ENCODE data around the gene ITCH. TPM values are rescaled to one million over a fixed set of nuclear protein-coding genes. Genes with fewer than 3 reads are reported as not detected.
A peak's percentile ranks its signal among the peaks of the same experiment; 100 is the strongest.

The ITCH gene
- total RNA-seq, 6 experiments from 2014 or later = 55.0 to 63.3 (median 59.1) TPM

DNA sequence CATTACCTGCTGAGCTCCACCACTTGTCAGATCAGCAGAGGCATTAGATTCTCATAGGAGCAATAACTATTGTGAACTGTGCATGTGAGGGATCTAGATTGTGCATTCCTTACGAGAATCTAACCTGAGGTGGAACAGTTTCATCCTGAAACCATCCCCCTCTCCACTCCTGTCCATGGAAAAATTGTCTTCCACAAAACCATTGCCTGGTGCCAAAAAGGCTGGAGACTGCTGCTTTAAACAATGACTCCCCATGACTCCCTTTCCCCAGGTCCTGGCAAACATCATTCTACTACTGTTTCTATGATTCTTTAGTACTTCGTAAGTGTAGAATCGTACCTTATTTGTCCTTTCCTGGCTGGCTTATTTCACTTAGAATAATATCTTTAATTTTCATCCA, 143.4 kb downstream of the ITCH start:
- DNase-seq = no peak
- H3K27ac Mint-ChIP-seq = no peak overlapping the region
- H3K36me3 Mint-ChIP-seq (ENCODE audit: low read depth) = 0 out of 2 replicates have a peak, but pooled peaks cover 15% of the 10 kb centered on the region
- no peaks in the 10 kb centered on the region for H3K9me3 Mint-ChIP-seq
- H3K4me3 Mint-ChIP-seq = no peak overlapping the region
- H3K27me3 Mint-ChIP-seq (ENCODE audit: insufficient read depth) = no peaks in the 10 kb centered on the region; the same call in 1 of the 2 replicates
- no peaks in the 10 kb centered on the region for H3K4me1 Mint-ChIP-seq (ENCODE audit: low read depth)
- TF ChIP-seq, protein P1, sequence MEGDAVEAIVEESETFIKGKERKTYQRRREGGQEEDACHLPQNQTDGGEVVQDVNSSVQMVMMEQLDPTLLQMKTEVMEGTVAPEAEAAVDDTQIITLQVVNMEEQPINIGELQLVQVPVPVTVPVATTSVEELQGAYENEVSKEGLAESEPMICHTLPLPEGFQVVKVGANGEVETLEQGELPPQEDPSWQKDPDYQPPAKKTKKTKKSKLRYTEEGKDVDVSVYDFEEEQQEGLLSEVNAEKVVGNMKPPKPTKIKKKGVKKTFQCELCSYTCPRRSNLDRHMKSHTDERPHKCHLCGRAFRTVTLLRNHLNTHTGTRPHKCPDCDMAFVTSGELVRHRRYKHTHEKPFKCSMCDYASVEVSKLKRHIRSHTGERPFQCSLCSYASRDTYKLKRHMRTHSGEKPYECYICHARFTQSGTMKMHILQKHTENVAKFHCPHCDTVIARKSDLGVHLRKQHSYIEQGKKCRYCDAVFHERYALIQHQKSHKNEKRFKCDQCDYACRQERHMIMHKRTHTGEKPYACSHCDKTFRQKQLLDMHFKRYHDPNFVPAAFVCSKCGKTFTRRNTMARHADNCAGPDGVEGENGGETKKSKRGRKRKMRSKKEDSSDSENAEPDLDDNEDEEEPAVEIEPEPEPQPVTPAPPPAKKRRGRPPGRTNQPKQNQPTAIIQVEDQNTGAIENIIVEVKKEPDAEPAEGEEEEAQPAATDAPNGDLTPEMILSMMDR (IDR thresholded peaks at IDR 0.05) = no peak

DNA sequence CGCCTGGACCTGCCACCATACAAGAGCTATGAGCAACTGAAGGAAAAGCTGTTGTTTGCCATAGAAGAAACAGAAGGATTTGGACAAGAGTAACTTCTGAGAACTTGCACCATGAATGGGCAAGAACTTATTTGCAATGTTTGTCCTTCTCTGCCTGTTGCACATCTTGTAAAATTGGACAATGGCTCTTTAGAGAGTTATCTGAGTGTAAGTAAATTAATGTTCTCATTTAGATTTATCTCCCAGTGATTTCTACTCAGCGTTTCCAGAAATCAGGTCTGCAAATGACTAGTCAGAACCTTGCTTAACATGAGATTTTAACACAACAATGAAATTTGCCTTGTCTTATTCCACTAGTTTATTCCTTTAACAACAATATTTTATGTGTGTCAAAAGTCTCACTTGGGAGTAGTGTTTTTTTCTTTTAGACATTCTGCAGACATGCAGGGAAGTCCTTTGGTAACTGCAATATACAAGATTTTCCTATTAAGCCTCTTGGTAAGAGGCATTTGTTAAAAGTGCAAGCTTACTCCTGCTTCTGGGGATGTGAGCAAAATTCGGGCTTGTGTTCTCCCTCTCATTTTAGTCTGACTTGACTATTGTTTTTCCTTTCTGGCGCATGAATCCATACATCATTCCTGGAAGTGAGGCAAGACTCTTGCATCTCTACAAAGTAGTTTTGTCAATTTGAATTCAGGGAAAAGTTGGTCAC, 144.8 kb downstream of the ITCH start:
- TF ChIP-seq, protein P1 (IDR thresholded peaks at IDR 0.05) = no peak
- Mint-ChIP-seq H3K4me1 (ENCODE audit: low read depth) (peaks cover 9% of the 10 kb centered on the region), H3K36me3 (ENCODE audit: low read depth) (0 out of 2 replicates have a peak, but pooled peaks cover 15% of the 10 kb centered on the region), H3K4me3 (no peak overlapping the region), H3K9me3 (no peaks in the 10 kb centered on the region), H3K27me3 (ENCODE audit: insufficient read depth) (no peaks in the 10 kb centered on the region; the same call in 1 of the 2 replicates), H3K27ac (no peak overlapping the region)
- no peak for DNase-seq

DNA sequence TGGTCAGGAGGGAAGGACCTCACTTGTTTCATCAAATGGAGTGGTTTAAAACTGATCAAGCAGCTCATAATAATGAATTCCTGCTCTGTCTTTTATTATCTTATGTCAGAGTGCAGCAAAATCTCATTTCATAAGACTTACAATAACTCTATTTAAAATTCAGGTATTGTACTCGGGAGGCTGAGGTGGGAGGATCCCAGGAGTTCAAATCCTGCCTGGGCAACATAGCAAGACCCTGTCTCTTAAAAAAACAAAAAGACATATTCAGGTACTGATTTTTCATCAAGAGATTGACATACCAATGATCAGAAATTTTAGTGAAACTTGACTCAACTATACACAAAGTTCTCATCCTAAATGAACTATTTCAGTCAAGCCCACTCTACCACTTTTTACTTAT, 147.5 kb downstream of the ITCH start:
- DNase-seq = no peak
- Mint-ChIP-seq H3K36me3 (ENCODE audit: low read depth) (peaks cover 17% of the 10 kb centered on the region; the same call in 1 of the 2 replicates), H3K4me3 (no peak overlapping the region), H3K9me3 (no peaks in the 10 kb centered on the region; the same call in 1 of the 2 replicates), H3K4me1 (ENCODE audit: low read depth) (peaks cover 35% of the 10 kb centered on the region), H3K27me3 (ENCODE audit: insufficient read depth) (0 out of 2 replicates have a peak, but pooled peaks cover 1% of the 10 kb centered on the region), H3K27ac (no peak overlapping the region)
- TF ChIP-seq, protein P1 (IDR thresholded peaks at IDR 0.05) = no peak

DNA sequence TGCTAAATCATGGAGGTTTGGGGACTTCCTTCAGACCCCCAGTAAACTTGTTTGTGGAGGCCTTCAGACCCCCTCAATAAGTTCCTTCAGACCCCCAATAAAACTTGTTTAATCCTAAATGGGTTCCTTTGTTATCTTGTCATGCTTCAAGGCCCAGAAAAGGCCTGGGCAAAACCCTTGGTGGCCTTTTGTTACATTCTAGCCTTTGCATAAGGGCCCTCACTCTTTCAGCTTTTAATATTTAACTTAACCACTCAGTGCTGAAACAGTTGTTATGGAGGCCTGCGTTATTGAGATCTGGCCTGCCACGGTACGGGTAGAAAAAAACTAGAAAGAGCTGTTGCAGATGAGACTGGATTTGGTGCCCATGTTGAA, 148.8 kb downstream of the ITCH start:
- peaks cover 42% of the 10 kb centered on the region for H3K4me1 Mint-ChIP-seq (ENCODE audit: low read depth)
- peaks cover 17% of the 10 kb centered on the region; the same call in 1 of the 2 replicates for H3K36me3 Mint-ChIP-seq (ENCODE audit: low read depth)
- H3K4me3 Mint-ChIP-seq = no peak overlapping the region
- DNase-seq = no peak
- peak overlapping the region; percentile 78 for H3K27ac Mint-ChIP-seq
- TF ChIP-seq, protein P1 (IDR thresholded peaks at IDR 0.05) = no peak
- no peaks in the 10 kb centered on the region; the same call in 1 of the 2 replicates for H3K9me3 Mint-ChIP-seq
- peaks cover 11% of the 10 kb centered on the region for H3K27me3 Mint-ChIP-seq (ENCODE audit: insufficient read depth)

DNA sequence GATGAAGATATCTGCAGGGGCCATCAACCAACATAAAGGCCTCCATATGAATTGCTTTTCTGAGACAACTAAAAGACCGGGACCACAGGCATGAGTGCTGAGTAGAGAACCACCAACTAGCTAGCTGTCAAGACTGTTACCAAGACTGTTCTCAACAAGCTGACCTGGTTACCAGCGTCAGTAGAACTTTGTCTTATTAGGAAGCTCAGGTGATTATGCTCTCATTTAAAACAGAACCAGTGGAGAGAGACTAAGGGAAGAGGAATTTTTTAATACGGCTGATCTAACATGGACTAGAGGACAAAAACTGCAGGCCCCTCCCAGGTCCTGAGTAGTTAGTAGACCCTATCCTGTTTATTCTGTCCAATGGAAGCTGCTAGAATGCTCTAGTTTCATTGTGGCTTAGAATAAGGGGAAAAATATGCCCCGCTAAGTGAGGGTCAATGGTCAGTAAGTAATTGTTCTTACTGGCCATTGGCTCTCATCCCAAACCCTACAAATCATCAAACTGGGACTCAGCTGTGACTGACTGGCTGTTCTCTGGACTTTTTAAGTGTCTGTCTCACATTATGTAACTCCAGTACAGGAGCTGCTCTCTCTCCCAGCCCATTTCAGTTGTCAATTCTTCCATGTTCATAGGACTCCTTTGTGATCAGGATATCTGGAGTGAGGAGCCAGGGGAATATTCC, 149.3 kb downstream of the ITCH start:
- peaks cover 42% of the 10 kb centered on the region for H3K4me1 Mint-ChIP-seq (ENCODE audit: low read depth)
- no peaks in the 10 kb centered on the region; the same call in 1 of the 2 replicates for H3K9me3 Mint-ChIP-seq
- H3K27me3 Mint-ChIP-seq (ENCODE audit: insufficient read depth) = peaks cover 11% of the 10 kb centered on the region
- H3K27ac Mint-ChIP-seq = peak overlapping the region; percentile 78
- DNase-seq = no peak
- peaks cover 17% of the 10 kb centered on the region; the same call in 1 of the 2 replicates for H3K36me3 Mint-ChIP-seq (ENCODE audit: low read depth)
- TF ChIP-seq, protein P1 (IDR thresholded peaks at IDR 0.05) = no peak
- H3K4me3 Mint-ChIP-seq = no peak overlapping the region
